HepG2 (cell line): Measurements from ENCODE around the gene STAM. TPM values are rescaled to one million over a fixed set of nuclear protein-coding genes. Genes with fewer than 3 reads are reported as not detected.

Source experiments
- ATAC-seq: fragments of 200-7000 bp; cut with Tn5 transposase; 3 replicates; pipeline ENCODE4 v1.9.1; 2020; ENCODE audit warnings: mild to moderate bottlenecking, moderate library complexity
- BruUV-seq: library from RNA; stranded (reverse); fragments of 400-500 nt; replicated peaks from 2 replicates; lab custom pipeline; 2021; lab: Mats Ljungman, UMichigan
- CTCF ChIA-PET: fragments of 300-600 bp; formaldehyde crosslinking; extraction: SDS; loops from one replicate; lab custom pipeline; 2021; ENCODE audit warnings: low total read pairs, inconsistent platforms, low intra/inter-chr PET ratio; lab: Yijun Ruan, JAX
- POLR2A ChIA-PET: fragments of 350-600 bp; sonication (Branson Sonifier 250); formaldehyde crosslinking; loops from one replicate; lab custom pipeline; 2020; ENCODE audit warnings: antibody characterized with exemption, inconsistent platforms; lab: Yijun Ruan, JAX
- DNase-seq: peaks from one replicate; pipeline ENCODE4 v3.0.0-alpha.2; 2015; ENCODE audit warnings: low spot score
- FAIRE-seq: peaks from 3 replicates; lab custom pipeline; 2011; peaks lifted over from hg19 to GRCh38; lab: Jason Lieb, UNC
- H2AFZ ChIP-seq: one replicate; pipeline ENCODE4 v1.6.1; 2011; ENCODE audit warnings: low read length, inconsistent platforms
- H3K27ac ChIP-seq: fragments of 300-600 bp; 3 replicates; pipeline ENCODE4 v1.8.0; 2011; ENCODE audit warnings: mixed run types, mild to moderate bottlenecking, mixed read lengths, low read length, inconsistent platforms; ENCODE audit not compliant: insufficient read depth; ENCODE audit errors: extremely low read length
- H3K27me3 ChIP-seq, 2 experiments: fragments of 200-600 bp in 1 of 2; 2 replicates in 1 of 2; 3 replicates in 1 of 2; pipeline versions ENCODE4 v1.6.0 to v1.8.0; 2011; ENCODE audit warnings: low read length in 2 of 2, mild to moderate bottlenecking in 2 of 2, moderate library complexity in 2 of 2, inconsistent platforms in 1 of 2; ENCODE audit not compliant: insufficient read depth in 2 of 2, control insufficient read depth in 1 of 2
- H3K36me3 ChIP-seq, 2 experiments: fragments of 200-600 bp in 1 of 2; replicated peaks in 1 of 2; 2 replicates in 1 of 2; 3 replicates in 1 of 2; pipeline versions ENCODE4 v1.5.1 to v1.8.0; 2011; ENCODE audit warnings: low read length in 2 of 2, inconsistent platforms in 1 of 2; ENCODE audit not compliant: insufficient read depth in 2 of 2, control insufficient read depth in 1 of 2
- H3K4me1 ChIP-seq: 2 replicates; pipeline ENCODE4 v1.5.1; 2012; ENCODE audit warnings: low read length, inconsistent platforms; ENCODE audit not compliant: insufficient read depth
- H3K4me2 ChIP-seq: 2 replicates; pipeline ENCODE4 v1.6.0; 2011; ENCODE audit warnings: low read depth, low read length, inconsistent platforms
- H3K4me3 ChIP-seq, 3 experiments: fragments of 200-600 bp in 1 of 3; sonication (generic), shearing (Covaris generic) in 1 of 3; replicated peaks in 1 of 3; 2 replicates each; pipeline ENCODE4 v1.5.1; 2011 to 2016; ENCODE audit warnings: low read length in 3 of 3, inconsistent platforms in 2 of 3, low read depth in 2 of 3, mild to moderate bottlenecking in 2 of 3, control low read depth in 1 of 3, mixed read lengths in 1 of 3; ENCODE audit not compliant: insufficient read depth in 1 of 3
- H3K79me2 ChIP-seq: one replicate; pipeline ENCODE4 v1.6.1; 2011; ENCODE audit warnings: low read length, inconsistent platforms; ENCODE audit not compliant: insufficient read depth
- H3K9ac ChIP-seq: 2 replicates; pipeline ENCODE4 v1.6.0; 2011; ENCODE audit warnings: mild to moderate bottlenecking, low read depth, low read length, inconsistent platforms; ENCODE audit not compliant: insufficient read depth
- H3K9me3 ChIP-seq: 2 replicates; pipeline ENCODE4 v1.5.1; 2012; ENCODE audit warnings: mild to moderate bottlenecking, low read length
- H4K20me1 ChIP-seq: 2 replicates; pipeline ENCODE4 v1.6.0; 2011; ENCODE audit warnings: inconsistent platforms, mild to moderate bottlenecking, low read length, moderate library complexity; ENCODE audit not compliant: insufficient read depth
- DDIT3 ChIP-seq: sonication (generic); formaldehyde crosslinking; IDR thresholded peaks from 2 replicates; pipeline ENCODE4 v1.4.0; 2020; ENCODE audit warnings: mild to moderate bottlenecking, missing genetic modification reagents
- MAFF ChIP-seq: IDR thresholded peaks from 2 replicates; pipeline ENCODE4 v1.6.1; 2011; ENCODE audit warnings: low read depth, low read length, improper control_type of control experiment
- REPIN1 ChIP-seq: sonication (generic); formaldehyde crosslinking; IDR thresholded peaks from 2 replicates; pipeline ENCODE4 v1.8.0; 2022; ENCODE audit warnings: missing genetic modification reagents, low read depth, mild to moderate bottlenecking, borderline replicate concordance
- SP1 ChIP-seq, 2 experiments: fragments of 450-650 bp in 1 of 2; sonication (generic) in 1 of 2; formaldehyde crosslinking in 1 of 2; IDR thresholded peaks; 2 replicates each; pipeline versions ENCODE4 v1.4.0 to v1.6.1; 2016 to 2020; ENCODE audit warnings: missing genetic modification reagents in 1 of 2
- ZBTB10 ChIP-seq: sonication (generic); formaldehyde crosslinking; IDR thresholded peaks from 2 replicates; pipeline ENCODE4 v1.4.0; 2020; ENCODE audit warnings: missing genetic modification reagents, borderline replicate concordance
- ZMYM3 ChIP-seq: sonication (generic); formaldehyde crosslinking; IDR thresholded peaks from 2 replicates; pipeline ENCODE4 v1.5.1; 2020; ENCODE audit warnings: mild to moderate bottlenecking, missing genetic modification reagents
- ZMYM4 ChIP-seq: sonication (generic); formaldehyde crosslinking; IDR thresholded peaks from 2 replicates; pipeline ENCODE4 v1.8.1; 2023; ENCODE audit warnings: mild to moderate bottlenecking, missing genetic modification reagents
- ZNF121 ChIP-seq: sonication (generic); formaldehyde crosslinking; IDR thresholded peaks from 2 replicates; pipeline ENCODE4 v1.5.0; 2020; ENCODE audit warnings: mild to moderate bottlenecking, missing genetic modification reagents
- ZNF770 ChIP-seq: sonication (generic); formaldehyde crosslinking; IDR thresholded peaks from 2 replicates; pipeline ENCODE4 v1.5.0; 2020; ENCODE audit warnings: mild to moderate bottlenecking, missing genetic modification reagents
- ZNF773 ChIP-seq: sonication (generic); formaldehyde crosslinking; IDR thresholded peaks from 2 replicates; pipeline ENCODE4 v1.4.0; 2020; ENCODE audit warnings: missing genetic modification reagents, borderline replicate concordance
- WGBS: methylation state at CpG from one replicate; pipeline ENCODE4 v1.1.6; 2017; ENCODE audit warnings: low lambda C conversion rate; 5-methylcytosine and 5-hydroxymethylcytosine counted together
- in situ Hi-C: cut with HindIII; loops from 2 replicates; pipeline ENCODE4 v1.10.0; 2017; ENCODE audit warnings: low pct_unique_long_range_greater_than_20kb; ENCODE audit not compliant: extremely low pct_ligation_motif_present
- intact Hi-C: fragments of 100-400 bp; cut with micrococcal nuclease; formaldehyde crosslinking; loops from one replicate; pipeline ENCODE4 v1.10.0; 2022; ENCODE audit not compliant: unreplicated experiment
- polyA plus RNA-seq, 8 experiments: library from polyadenylated mRNA; depleted of rRNA in 3 of 8; stranded (reverse) in 7 of 8; unstranded in 1 of 8; fragments of >200 nt; fragmentation: Illumina TruSeq in 4 of 8; extraction: Trizol in 4 of 8; gene quantifications; 2 replicates each; pipeline versions ENCODE4 v1.2.1 to v1.2.3, GENCODE V29; 2011 to 2016; ENCODE audit warnings: low read depth in 4 of 8, missing spikeins in 1 of 8, mixed read lengths in 1 of 8; ENCODE audit not compliant: insufficient read depth in 1 of 8
- total RNA-seq, 5 experiments: library from RNA; depleted of rRNA; stranded (reverse); fragments of >200 nt; fragmentation: Illumina TruSeq; extraction: Trizol; gene quantifications; 2 replicates each; pipeline ENCODE4 v1.2.3, GENCODE V29; 2016; ENCODE audit warnings: low read depth in 1 of 5

Gene STAM
- total and polyA plus RNA-seq, 2 of the 13 experiments (the other 11 are each of a cell fraction or from before 2014, with no cell fraction given), result 19.5 to 25.1 TPM

GRCh38 chr10:17648243-17649035, 4.5 kb downstream of the STAM start (continued):
- TF ChIP-seq ZBTB10 (CRISPR knock-in tag) (no peak), REPIN1 (CRISPR knock-in tag) (no peak), SP1 (IDR thresholded peaks at IDR 0.05) (no peak), SP1 (CRISPR knock-in tag; IDR thresholded peaks at IDR 0.05) (no peak), DDIT3 (CRISPR knock-in tag) (no peak), MAFF (no peak), ZMYM4 (CRISPR knock-in tag) (0 out of 2 replicates have a peak, but pooled peaks have one; percentile 19)
- TF ChIP-seq, all 625 proteins: peak for 3

GRCh38 chr10:17649052-17649451, 5.1 kb downstream of the STAM start:
- peaks cover 78% of the 10 kb centered on the region for H3K4me1 ChIP-seq
- H3K9me3 ChIP-seq, result peaks cover 7% of the 10 kb centered on the region
- intact Hi-C loops (no loop called here), in situ Hi-C loops (no loop called here)
- ATAC-seq, result no peak
- peaks cover 98% of the 10 kb centered on the region for H3K79me2 ChIP-seq
- ChIA-PET POLR2A (interaction anchor here (1.7 kb wide), 1 partner anchor 25 kb away, joined by 4 read pairs; no protein-coding TSS in a partner anchor), CTCF (no interaction called here)
- no TSS peak for BruUV-seq
- H3K9ac ChIP-seq, result no peak overlapping the region
- no peak overlapping the region for H3K4me3 ChIP-seq
- no peak for FAIRE-seq
- no peaks in the 10 kb centered on the region; a peak in 1 of 5 replicates for H3K27me3 ChIP-seq
- H2AFZ ChIP-seq, result no peak overlapping the region
- WGBS, result 79% methylated on average over 4 of the region's 4 CpGs
- no peak for TF ChIP-seq ZNF773
- peak; percentile 69 for TF ChIP-seq ZNF121 (CRISPR knock-in tag)
- TF ChIP-seq ZNF770, result peak; percentile 90
- peak; percentile 47; the same call in 1 of the 2 replicates for TF ChIP-seq ZMYM3
- H4K20me1 ChIP-seq, result no peaks in the 10 kb centered on the region; the same call in 1 of the 2 replicates
- peak overlapping the region; percentile 98 for H3K27ac ChIP-seq
- H3K36me3 ChIP-seq, result no peaks in the 10 kb centered on the region; a peak in 2 of 5 replicates
- no peak overlapping the region for H3K4me2 ChIP-seq
- DNase-seq, result no peak
